Measurements from ENCODE around the gene HFM1. TPM values are rescaled to one million over a fixed set of nuclear protein-coding genes. Genes with fewer than 3 reads are reported as not detected.

HFM1 gene
- total and polyA plus RNA-seq, 10 of the 15 experiments (the other 5 are each of a cell fraction or from before 2014, with no cell fraction given): not detected

GRCh38 chr1:91234181-91234580 lies 170.5 kb downstream of the HFM1 start:
- intact Hi-C loops (cut with micrococcal nuclease; ENCODE audit: unreplicated experiment): no loop called here
- Histone ChIP-seq H2AFZ (ENCODE audit: control insufficient read depth, low read depth, low read length) (no peak overlapping the region), H3K27ac (ENCODE audit: control insufficient read depth, insufficient read depth) (no peak overlapping the region), H3K36me3 (ENCODE audit: control insufficient read depth in 2 of 2, insufficient read depth in 2 of 2, low read length in 1 of 2) (no peaks in the 10 kb centered on the region), H3K9ac (ENCODE audit: control insufficient read depth, insufficient read depth, low read length) (no peak overlapping the region), H3K79me2 (ENCODE audit: control insufficient read depth, insufficient read depth, low read length) (no peaks in the 10 kb centered on the region), H3K9me3 (replicated peaks; ENCODE audit: control insufficient read depth, insufficient read depth, low read length) (no peaks in the 10 kb centered on the region), H3K4me2 (ENCODE audit: control insufficient read depth, insufficient read depth) (no peak overlapping the region), H3K4me1 (ENCODE audit: control insufficient read depth, insufficient read depth, low read length) (no peaks in the 10 kb centered on the region), H4K20me1 (ENCODE audit: control insufficient read depth, insufficient read depth) (no peaks in the 10 kb centered on the region), H3K27me3 (replicated peaks in 1 of 2; ENCODE audit: control insufficient read depth in 2 of 2, insufficient read depth in 2 of 2, low read length in 1 of 2) (no peaks in the 10 kb centered on the region), H3K4me3 (no peak overlapping the region)
- SMC1A ChIA-PET (ENCODE audit: uncharacterized antibody, unreplicated experiment): no interaction called here
- CTCF ChIA-PET: no interaction called here
- no TSS peak for BruUV-seq (replicated peaks)
- RAD21 ChIA-PET (ENCODE audit: unreplicated experiment): no interaction called here
- no peak for FAIRE-seq
- POLR2A ChIA-PET: no interaction called here
- TF ChIP-seq TARDBP (IDR thresholded peaks at IDR 0.05; ENCODE audit: borderline replicate concordance) (no peak), POLR2AphosphoS5 (IDR thresholded peaks at IDR 0.05; ENCODE audit: low read length) (no peak)
- 0% methylated on average over 1 of the region's 1 CpG for WGBS (ENCODE audit: insufficient coverage, insufficient replicate concordance, low lambda C conversion rate, missing lambda C conversion rate)
- in situ Hi-C loops (cut with MboI): no loop called here
- no peak for ATAC-seq
- no peak for DNase-seq (ENCODE audit: low read depth, low spot score)

- FAIRE-seq: no peak
- no peak overlapping the region for H3K27ac ChIP-seq (ENCODE audit: control insufficient read depth, insufficient read depth)
- H3K4me1 ChIP-seq (ENCODE audit: control insufficient read depth, insufficient read depth, low read length): no peaks in the 10 kb centered on the region
- no peaks in the 10 kb centered on the region for H3K27me3 ChIP-seq (replicated peaks in 1 of 2; ENCODE audit: control insufficient read depth in 2 of 2, insufficient read depth in 2 of 2, low read length in 1 of 2)
- BruUV-seq (replicated peaks): no TSS peak
- no peak overlapping the region for H3K4me2 ChIP-seq (ENCODE audit: control insufficient read depth, insufficient read depth)
- ATAC-seq: no peak
- H3K9ac ChIP-seq (ENCODE audit: control insufficient read depth, insufficient read depth, low read length): no peak overlapping the region
- ChIA-PET RAD21 (ENCODE audit: unreplicated experiment) (no interaction called here), POLR2A (no interaction called here), SMC1A (ENCODE audit: uncharacterized antibody, unreplicated experiment) (interaction anchor here (0.8 kb wide), 1 partner anchor 173 kb away, joined by 3 read pairs; no protein-coding TSS in a partner anchor), CTCF (no interaction called here)
- no peaks in the 10 kb centered on the region for H3K36me3 ChIP-seq (ENCODE audit: control insufficient read depth in 2 of 2, insufficient read depth in 2 of 2, low read length in 1 of 2)
- no peak for TF ChIP-seq SREBF2 (IDR thresholded peaks at IDR 0.05; ENCODE audit: low read length)
- no peak for TF ChIP-seq POLR2A (IDR thresholded peaks at IDR 0.05; ENCODE audit: low read depth, low read length)
- no peak for TF ChIP-seq IRF3 (IDR thresholded peaks at IDR 0.05)
- no peak for TF ChIP-seq CBX3 (IDR thresholded peaks at IDR 0.05; ENCODE audit: borderline replicate concordance, low read depth)
- TF ChIP-seq BMI1 (IDR thresholded peaks at IDR 0.05; ENCODE audit: borderline replicate concordance): no peak
- TF ChIP-seq ESRRA (IDR thresholded peaks at IDR 0.05; ENCODE audit: low read length): no peak
- no peak for TF ChIP-seq SMARCA5 (IDR thresholded peaks at IDR 0.05)
- TF ChIP-seq EGR1 (IDR thresholded peaks at IDR 0.05; ENCODE audit: borderline replicate concordance in 1 of 2, low read depth in 2 of 2, low read length in 2 of 2): no peak
- no peak for TF ChIP-seq BACH1 (IDR thresholded peaks at IDR 0.05; ENCODE audit: borderline replicate concordance)
- no peak for TF ChIP-seq IRF4 (IDR thresholded peaks at IDR 0.05; ENCODE audit: low read depth, low read length)
- TF ChIP-seq NFIC (IDR thresholded peaks at IDR 0.05; ENCODE audit: low read depth, low read length): no peak
- TF ChIP-seq RBBP5 (conservative IDR thresholded peaks at IDR 0.05): no peak
- WGBS (ENCODE audit: insufficient coverage, insufficient replicate concordance, low lambda C conversion rate, missing lambda C conversion rate): 59% methylated on average over 7 of the region's 7 CpGs
- no peak overlapping the region for H3K4me3 ChIP-seq
- H4K20me1 ChIP-seq (ENCODE audit: control insufficient read depth, insufficient read depth): no peaks in the 10 kb centered on the region
- H3K9me3 ChIP-seq (replicated peaks; ENCODE audit: control insufficient read depth, insufficient read depth, low read length): no peaks in the 10 kb centered on the region
- H2AFZ ChIP-seq (ENCODE audit: control insufficient read depth, low read depth, low read length): no peak overlapping the region
- no peak for DNase-seq (ENCODE audit: low read depth, low spot score)
- intact Hi-C loops (cut with micrococcal nuclease; ENCODE audit: unreplicated experiment): no loop called here
- in situ Hi-C loops (cut with MboI): no loop called here
- no peaks in the 10 kb centered on the region for H3K79me2 ChIP-seq (ENCODE audit: control insufficient read depth, insufficient read depth, low read length)
Measured at GRCh38 chr1:91226741-91227140, 177.9 kb downstream of the HFM1 start.

Data from GM12878 (cell line).